Middle frontal gyrus (tissue), 1 donor: ENCODE measurements around the gene TXNRD2.
"Not testable (repeated sequence)": the region's sequence is repeated elsewhere in the genome, so short reads cannot be mapped to it uniquely, and the experiment has no call there.

Experiments used
- DNase-seq: peaks from one replicate; pipeline ENCODE4 v3.0.0-alpha.2; 2015; ENCODE audit warnings: low spot score; ENCODE audit errors: extremely low spot score

TXNRD2 gene

GRCh38 chr22:19890502-19891316, 50.9 kb downstream of the TXNRD2 start:
- DNase-seq: no peak

- DNase-seq: no peak
Observed at GRCh38 chr22:19889951-19890350, 51.7 kb downstream of the TXNRD2 start.

GRCh38 chr22:19888131-19888746, 53.4 kb downstream of the TXNRD2 start:
- no peak for DNase-seq

- DNase-seq: no peak
Observed at GRCh38 chr22:19887256-19887985, 54.2 kb downstream of the TXNRD2 start.

- DNase-seq: no peak
Observed at GRCh38 chr22:19886605-19887255, 54.9 kb downstream of the TXNRD2 start.

GRCh38 chr22:19885841-19886592, 55.6 kb downstream of the TXNRD2 start:
- DNase-seq: no peak

- DNase-seq: no peak
Observed at GRCh38 chr22:19884954-19885751, 56.5 kb downstream of the TXNRD2 start.

GRCh38 chr22:19884161-19884953, 57.3 kb downstream of the TXNRD2 start:
- DNase-seq: no peak

GRCh38 chr22:19883446-19883845, 58.2 kb downstream of the TXNRD2 start:
- not testable (repeated sequence) for DNase-seq

- DNase-seq: no peak
Observed at GRCh38 chr22:19882446-19883381, 58.9 kb downstream of the TXNRD2 start.

- no peak for DNase-seq
Observed at GRCh38 chr22:19880786-19881569, 60.6 kb downstream of the TXNRD2 start.

GRCh38 chr22:19879992-19880785, 61.4 kb downstream of the TXNRD2 start:
- no peak for DNase-seq

- no peak for DNase-seq
Observed at GRCh38 chr22:19879643-19879991, 62.0 kb downstream of the TXNRD2 start.

GRCh38 chr22:19879246-19879570, 62.4 kb downstream of the TXNRD2 start:
- DNase-seq: no peak

GRCh38 chr22:19878461-19879245, 63.0 kb downstream of the TXNRD2 start:
- no peak for DNase-seq
